ENCODE results near the gene TBC1D9. TPM values are rescaled to one million over a fixed set of nuclear protein-coding genes. Genes with fewer than 3 reads are reported as not detected.

Gene TBC1D9
- not detected for total RNA-seq

DNA sequence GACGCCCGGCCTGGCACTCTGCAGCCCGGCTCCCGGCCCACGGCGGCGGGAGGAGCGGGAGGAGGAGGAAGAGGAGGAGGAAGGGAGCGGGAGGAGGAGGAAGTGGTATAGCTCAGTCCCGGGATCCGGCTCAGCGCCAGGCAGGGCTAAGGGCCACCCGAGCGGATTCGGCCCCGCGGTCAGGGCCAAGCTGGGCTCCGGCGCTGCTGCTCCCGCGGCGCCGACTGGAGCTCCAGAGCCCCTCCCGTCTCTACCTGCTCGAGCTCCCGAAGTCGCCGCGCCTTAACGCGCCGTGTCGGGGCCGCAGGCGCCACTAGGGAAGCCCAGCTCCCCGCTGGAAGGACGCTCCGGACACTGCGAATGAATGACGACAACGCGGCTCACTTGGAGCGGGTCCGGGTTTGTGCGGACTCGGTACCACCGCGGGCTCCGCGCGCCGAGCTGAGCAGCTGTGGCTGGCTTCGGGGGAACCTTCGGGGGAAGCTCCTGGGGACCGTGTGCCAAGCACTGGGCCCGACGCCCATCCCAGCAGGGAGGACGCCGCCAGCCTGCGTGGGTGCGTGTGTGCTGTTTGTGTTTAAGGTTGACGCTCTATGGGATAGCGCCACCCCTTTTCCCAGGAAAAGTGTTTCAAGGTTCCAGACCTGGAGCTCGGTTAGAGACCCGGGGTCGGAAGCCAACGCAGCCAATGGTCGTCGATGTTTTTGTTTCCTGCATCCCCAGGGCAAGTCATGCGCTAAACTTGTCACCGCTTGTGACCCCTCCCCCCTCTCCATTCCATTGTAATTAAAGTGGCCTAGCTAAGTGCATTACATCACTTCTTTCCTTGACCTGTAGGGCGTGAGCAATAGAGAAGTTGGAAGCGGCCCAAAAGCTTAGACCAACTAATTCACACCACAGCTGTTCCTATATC is at the start of gene TBC1D9:
Gene TBC1D9 (minus strand): TSS at position 67 of the 913 bp plus-strand sequence. CDS start 340 bp downstream, outside the sequence.

Other genes with a start within 250 kb of the TBC1D9 start
- gene ELMOD2, start 232.2 kb downstream of the TBC1D9 start, total RNA-seq: 10 to 100 TPM; 14.9 to 17.4 TPM
- not detected for gene UCP1, start 187.4 kb downstream of the TBC1D9 start, total RNA-seq

Data from activated naive CD4-positive, alpha-beta T cell treated with anti-CD3 and anti-CD28 coated beads, Interleukin-2, amount 10 ng/mL, durations not matched to agents 5 hours and 36 hours (primary cell).